HepG2 (cell line): ENCODE results near the gene OR2F2. TPM values are rescaled to one million over a fixed set of nuclear protein-coding genes. Genes with fewer than 3 reads are reported as not detected.

Experiments used
- DMAP1 ChIP-seq: IDR thresholded peaks from 2 replicates; pipeline ENCODE4 v1.6.1; 2016
- ETV6 ChIP-seq: sonication (generic); formaldehyde crosslinking; conservative IDR thresholded peaks from 2 replicates; pipeline ENCODE4 v1.4.0; 2020; ENCODE audit warnings: missing genetic modification reagents
- GPN1 ChIP-seq: sonication (generic); formaldehyde crosslinking; IDR thresholded peaks from 2 replicates; pipeline ENCODE4 v1.5.1; 2020; ENCODE audit warnings: missing genetic modification reagents, borderline replicate concordance
- HBP1 ChIP-seq: IDR thresholded peaks from 2 replicates; pipeline ENCODE4 v1.6.1; 2016; ENCODE audit warnings: low read depth, control low read depth
- IKZF4 ChIP-seq: sonication (generic); formaldehyde crosslinking; IDR thresholded peaks from 2 replicates; pipeline ENCODE4 v1.5.1; 2020; ENCODE audit warnings: borderline replicate concordance, mild to moderate bottlenecking, low read depth, missing genetic modification reagents; ENCODE audit errors: not compliant biosample characterization
- ISL2 ChIP-seq: sonication (generic); formaldehyde crosslinking; IDR thresholded peaks from 2 replicates; pipeline ENCODE4 v1.5.0; 2020; ENCODE audit warnings: missing genetic modification reagents
- MBD4 ChIP-seq: IDR thresholded peaks from 2 replicates; pipeline ENCODE4 v1.6.1; 2012; ENCODE audit warnings: low read length, inconsistent platforms, borderline replicate concordance
- NFATC3 ChIP-seq: sonication (generic); formaldehyde crosslinking; IDR thresholded peaks from 2 replicates; pipeline ENCODE4 v1.5.1; 2020; ENCODE audit warnings: mild to moderate bottlenecking, missing genetic modification reagents
- PAXIP1 ChIP-seq: sonication (generic); formaldehyde crosslinking; conservative IDR thresholded peaks from 2 replicates; pipeline ENCODE4 v1.4.0; 2020; ENCODE audit warnings: mild to moderate bottlenecking, missing genetic modification reagents, moderate library complexity
- POLR2A ChIP-seq, 2 experiments: IDR thresholded peaks; 2 replicates each; pipeline ENCODE4 v1.6.1; 2011; ENCODE audit warnings: low read depth in 2 of 2, low read length in 2 of 2, mild to moderate bottlenecking in 1 of 2, moderate library complexity in 1 of 2; ENCODE audit not compliant: insufficient read depth in 1 of 2
- RNF219 ChIP-seq: sonication (generic); formaldehyde crosslinking; IDR thresholded peaks from 2 replicates; pipeline ENCODE4 v1.5.0; 2020; ENCODE audit warnings: mild to moderate bottlenecking, missing genetic modification reagents
- SOX13 ChIP-seq, 3 experiments: fragments of 450-650 bp in 1 of 3; sonication (generic) in 1 of 3; formaldehyde crosslinking in 1 of 3; IDR thresholded peaks in 2 of 3; conservative IDR thresholded peaks in 1 of 3; 2 replicates each; pipeline versions ENCODE4 v1.5.0 to v1.6.1; 2016 to 2020; ENCODE audit warnings: antibody characterized with exemption in 1 of 3, mild to moderate bottlenecking in 1 of 3, missing compliant biosample characterization in 1 of 3, missing genetic modification reagents in 1 of 3, moderate library complexity in 1 of 3
- TBL1XR1 ChIP-seq: fragments of 150-350 bp; IDR thresholded peaks from 2 replicates; pipeline ENCODE4 v1.6.1; 2014; ENCODE audit warnings: borderline replicate concordance, low read length; ENCODE audit not compliant: partially characterized antibody
- TRAFD1 ChIP-seq: sonication (generic); formaldehyde crosslinking; IDR thresholded peaks from 2 replicates; pipeline ENCODE4 v1.5.1; 2020; ENCODE audit warnings: missing genetic modification reagents, mild to moderate bottlenecking, borderline replicate concordance
- ZNF354B ChIP-seq: sonication (generic); formaldehyde crosslinking; IDR thresholded peaks from 2 replicates; pipeline ENCODE4 v1.8.0; 2022; ENCODE audit warnings: mild to moderate bottlenecking, missing genetic modification reagents
- ZNF501 ChIP-seq: sonication (generic); formaldehyde crosslinking; IDR thresholded peaks from 2 replicates; pipeline ENCODE4 v1.5.1; 2020; ENCODE audit warnings: mild to moderate bottlenecking, moderate library complexity, missing genetic modification reagents
- ZNF615 ChIP-seq: sonication (generic); formaldehyde crosslinking; IDR thresholded peaks from 2 replicates; pipeline ENCODE4 v1.5.0; 2020; ENCODE audit warnings: mild to moderate bottlenecking, missing genetic modification reagents, borderline replicate concordance
- ZXDC ChIP-seq: sonication (generic); formaldehyde crosslinking; IDR thresholded peaks from 2 replicates; pipeline ENCODE4 v1.5.0; 2020; ENCODE audit warnings: mild to moderate bottlenecking, missing genetic modification reagents
- polyA plus RNA-seq, 8 experiments: library from polyadenylated mRNA; depleted of rRNA in 3 of 8; stranded (reverse) in 7 of 8; unstranded in 1 of 8; fragments of >200 nt; fragmentation: Illumina TruSeq in 4 of 8; extraction: Trizol in 4 of 8; gene quantifications; 2 replicates each; pipeline versions ENCODE4 v1.2.1 to v1.2.3, GENCODE V29; 2011 to 2016; ENCODE audit warnings: low read depth in 4 of 8, missing spikeins in 1 of 8, mixed read lengths in 1 of 8; ENCODE audit not compliant: insufficient read depth in 1 of 8
- total RNA-seq, 5 experiments: library from RNA; depleted of rRNA; stranded (reverse); fragments of >200 nt; fragmentation: Illumina TruSeq; extraction: Trizol; gene quantifications; 2 replicates each; pipeline ENCODE4 v1.2.3, GENCODE V29; 2016; ENCODE audit warnings: low read depth in 1 of 5

Gene OR2F2
- total and polyA plus RNA-seq, 2 of the 13 experiments (the other 11 are each of a cell fraction or from before 2014, with no cell fraction given) = 0.13 TPM; not detected in 1

GRCh38 chr7:143906895-143907294, 28.1 kb upstream of the OR2F2 start (continued):
- TF ChIP-seq DMAP1 (CRISPR knock-in tag) (peak; percentile 74; the same call in 1 of the 2 replicates), MBD4 (peak; percentile 86), ZNF354B (CRISPR knock-in tag) (0 out of 2 replicates have a peak, but pooled peaks have one; percentile 69), ZXDC (CRISPR knock-in tag) (no peak), TRAFD1 (CRISPR knock-in tag) (no peak), TBL1XR1 (peak; percentile 81), ZNF615 (CRISPR knock-in tag) (no peak), ISL2 (CRISPR knock-in tag) (peak; percentile 83), GPN1 (CRISPR knock-in tag) (no peak), SOX13 (IDR thresholded peaks at IDR 0.05) (peak; percentile 82), SOX13 (CRISPR knock-in tag; conservative IDR thresholded peaks at IDR 0.05 in 1 of 2, IDR thresholded peaks at IDR 0.05 in 1 of 2) (peak in 1 of 2 experiments; percentile 95; a peak in 2 of 4 replicates), IKZF4 (CRISPR knock-in tag) (no peak), POLR2A (IDR thresholded peaks at IDR 0.05; ENCODE audit: insufficient read depth in 1 of 2, low read depth in 2 of 2, low read length in 2 of 2) (peak in 1 of 2 experiments; percentile 31; a peak in 1 of 4 replicates), ETV6 (CRISPR knock-in tag) (no peak), HBP1 (CRISPR knock-in tag) (no peak), NFATC3 (no peak), PAXIP1 (CRISPR knock-in tag) (peak; percentile 95), RNF219 (CRISPR knock-in tag) (no peak), ZNF501 (CRISPR knock-in tag) (no peak)
